ENCODE measurements around the gene FSIP1.

Gene FSIP1

GRCh38 chr15:39583596-39584265 lies 198.9 kb downstream of the FSIP1 start:
- TF ChIP-seq, protein P1, sequence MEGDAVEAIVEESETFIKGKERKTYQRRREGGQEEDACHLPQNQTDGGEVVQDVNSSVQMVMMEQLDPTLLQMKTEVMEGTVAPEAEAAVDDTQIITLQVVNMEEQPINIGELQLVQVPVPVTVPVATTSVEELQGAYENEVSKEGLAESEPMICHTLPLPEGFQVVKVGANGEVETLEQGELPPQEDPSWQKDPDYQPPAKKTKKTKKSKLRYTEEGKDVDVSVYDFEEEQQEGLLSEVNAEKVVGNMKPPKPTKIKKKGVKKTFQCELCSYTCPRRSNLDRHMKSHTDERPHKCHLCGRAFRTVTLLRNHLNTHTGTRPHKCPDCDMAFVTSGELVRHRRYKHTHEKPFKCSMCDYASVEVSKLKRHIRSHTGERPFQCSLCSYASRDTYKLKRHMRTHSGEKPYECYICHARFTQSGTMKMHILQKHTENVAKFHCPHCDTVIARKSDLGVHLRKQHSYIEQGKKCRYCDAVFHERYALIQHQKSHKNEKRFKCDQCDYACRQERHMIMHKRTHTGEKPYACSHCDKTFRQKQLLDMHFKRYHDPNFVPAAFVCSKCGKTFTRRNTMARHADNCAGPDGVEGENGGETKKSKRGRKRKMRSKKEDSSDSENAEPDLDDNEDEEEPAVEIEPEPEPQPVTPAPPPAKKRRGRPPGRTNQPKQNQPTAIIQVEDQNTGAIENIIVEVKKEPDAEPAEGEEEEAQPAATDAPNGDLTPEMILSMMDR (IDR thresholded peaks at IDR 0.05; ENCODE audit: low read depth, low read length): peak; percentile 39
- peak; percentile 63 for DNase-seq (ENCODE audit: extremely low read depth, low read depth)

DNA sequence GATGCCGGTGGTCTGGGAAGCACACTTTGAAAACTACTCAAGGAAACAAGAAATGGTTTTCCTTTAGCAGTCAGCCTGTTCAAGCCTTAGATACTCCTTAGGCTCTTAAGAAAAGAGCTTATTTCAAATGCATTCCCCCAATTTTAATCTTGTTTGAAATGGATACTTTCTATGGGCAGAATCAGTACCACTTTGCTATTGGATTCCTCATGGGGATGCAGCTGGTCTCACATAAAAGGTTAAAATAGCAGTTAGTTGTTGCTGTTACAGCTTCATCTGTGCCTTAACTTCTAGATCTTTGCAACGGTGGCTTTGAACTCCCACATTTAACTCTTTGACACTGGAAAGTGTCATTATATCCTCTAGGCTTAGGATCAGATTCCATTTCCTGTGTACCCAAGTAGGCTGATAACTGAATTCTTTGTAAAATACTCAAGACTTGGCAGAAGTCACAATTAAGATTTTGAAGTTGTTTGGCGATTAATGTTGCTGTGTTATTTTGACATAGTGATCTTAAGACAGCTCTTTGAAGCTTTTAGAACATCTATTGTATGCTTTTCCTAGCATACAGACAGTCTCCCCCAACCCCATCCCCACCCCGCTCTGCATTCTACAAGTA lies 199.6 kb downstream of the FSIP1 start:
- TF ChIP-seq, protein P1 (IDR thresholded peaks at IDR 0.05; ENCODE audit: low read depth, low read length): no peak
- no peak for DNase-seq (ENCODE audit: extremely low read depth, low read depth)

DNA sequence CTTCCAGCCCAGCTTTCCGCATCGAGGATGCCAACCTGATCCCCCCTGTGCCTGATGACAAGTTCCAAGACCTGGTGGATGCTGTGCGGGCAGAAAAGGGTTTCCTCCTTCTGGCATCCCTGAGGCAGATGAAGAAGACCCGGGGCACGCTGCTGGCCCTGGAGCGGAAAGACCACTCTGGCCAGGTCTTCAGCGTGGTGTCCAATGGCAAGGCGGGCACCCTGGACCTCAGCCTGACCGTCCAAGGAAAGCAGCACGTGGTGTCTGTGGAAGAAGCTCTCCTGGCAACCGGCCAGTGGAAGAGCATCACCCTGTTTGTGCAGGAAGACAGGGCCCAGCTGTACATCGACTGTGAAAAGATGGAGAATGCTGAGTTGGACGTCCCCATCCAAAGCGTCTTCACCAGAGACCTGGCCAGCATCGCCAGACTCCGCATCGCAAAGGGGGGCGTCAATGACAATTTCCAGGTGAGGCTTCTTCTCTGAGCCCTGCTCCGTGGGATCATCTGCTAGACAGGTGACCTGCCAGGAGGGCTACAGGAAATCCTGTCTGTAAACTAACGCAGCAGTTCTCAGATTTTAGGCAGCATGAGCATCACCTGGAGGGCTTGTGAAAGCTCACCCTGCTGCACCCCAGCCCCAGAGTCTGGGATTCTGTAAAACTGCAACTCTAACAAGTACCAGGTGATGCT lies 200.2 kb downstream of the FSIP1 start:
- TF ChIP-seq, protein P1 (IDR thresholded peaks at IDR 0.05; ENCODE audit: low read depth, low read length): no peak
- peak; percentile 41 for DNase-seq (ENCODE audit: extremely low read depth, low read depth)

- peak; percentile 37 for DNase-seq (ENCODE audit: extremely low read depth, low read depth)
Measured at GRCh38 chr15:39581793-39582285, 200.8 kb downstream of the FSIP1 start.

GRCh38 chr15:39581242-39581792 lies 201.3 kb downstream of the FSIP1 start:
- TF ChIP-seq, protein P1 (IDR thresholded peaks at IDR 0.05; ENCODE audit: low read depth, low read length): no peak
- no peak for DNase-seq (ENCODE audit: extremely low read depth, low read depth)

More at GRCh38 chr15:39581793-39582285, 200.8 kb downstream of the FSIP1 start:
- TF ChIP-seq, protein P1 (IDR thresholded peaks at IDR 0.05; ENCODE audit: low read depth, low read length): peak; percentile 47

DNA sequence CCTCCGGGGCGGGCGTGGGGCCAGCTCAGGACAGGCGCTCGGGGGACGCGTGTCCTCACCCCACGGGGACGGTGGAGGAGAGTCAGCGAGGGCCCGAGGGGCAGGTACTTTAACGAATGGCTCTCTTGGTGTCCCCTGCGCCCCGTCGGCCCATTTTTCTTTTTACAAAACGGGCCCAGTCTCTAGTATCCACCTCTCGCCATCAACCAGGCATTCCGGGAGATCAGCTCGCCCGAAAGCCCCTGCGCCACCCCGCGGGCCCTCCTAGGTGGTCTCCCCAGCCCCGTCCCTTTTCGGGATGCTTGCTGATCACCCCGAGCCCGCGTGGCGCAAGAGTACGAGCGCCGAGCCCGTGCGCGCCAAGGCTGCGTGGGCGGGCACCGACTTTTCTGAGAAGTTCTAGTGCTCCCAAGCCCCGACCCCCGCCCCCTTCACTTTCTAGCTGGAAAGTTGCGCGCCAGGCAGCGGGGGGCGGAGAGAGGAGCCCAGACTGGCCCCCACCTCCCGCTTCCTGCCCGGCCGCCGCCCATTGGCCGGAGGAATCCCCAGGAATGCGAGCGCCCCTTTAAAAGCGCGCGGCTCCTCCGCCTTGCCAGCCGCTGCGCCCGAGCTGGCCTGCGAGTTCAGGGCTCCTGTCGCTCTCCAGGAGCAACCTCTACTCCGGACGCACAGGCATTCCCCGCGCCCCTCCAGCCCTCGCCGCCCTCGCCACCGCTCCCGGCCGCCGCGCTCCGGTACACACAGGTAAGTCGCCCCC lies 202.0 kb downstream of the FSIP1 start, which contains the start of gene THBS1:
TSS of gene THBS1 (plus strand) at position 595 of the 757 bp plus-strand sequence. CDS start 779 bp downstream, outside the sequence.
- TF ChIP-seq, protein P1 (IDR thresholded peaks at IDR 0.05; ENCODE audit: low read depth, low read length): no peak
- peak; percentile 97 for DNase-seq (ENCODE audit: extremely low read depth, low read depth)
